Measurements from ENCODE around the gene SART1. TPM values are rescaled to one million over a fixed set of nuclear protein-coding genes. Genes with fewer than 3 reads are reported as not detected.

Gene SART1
- total RNA-seq, 1 donor, result 22.4 TPM

DNA sequence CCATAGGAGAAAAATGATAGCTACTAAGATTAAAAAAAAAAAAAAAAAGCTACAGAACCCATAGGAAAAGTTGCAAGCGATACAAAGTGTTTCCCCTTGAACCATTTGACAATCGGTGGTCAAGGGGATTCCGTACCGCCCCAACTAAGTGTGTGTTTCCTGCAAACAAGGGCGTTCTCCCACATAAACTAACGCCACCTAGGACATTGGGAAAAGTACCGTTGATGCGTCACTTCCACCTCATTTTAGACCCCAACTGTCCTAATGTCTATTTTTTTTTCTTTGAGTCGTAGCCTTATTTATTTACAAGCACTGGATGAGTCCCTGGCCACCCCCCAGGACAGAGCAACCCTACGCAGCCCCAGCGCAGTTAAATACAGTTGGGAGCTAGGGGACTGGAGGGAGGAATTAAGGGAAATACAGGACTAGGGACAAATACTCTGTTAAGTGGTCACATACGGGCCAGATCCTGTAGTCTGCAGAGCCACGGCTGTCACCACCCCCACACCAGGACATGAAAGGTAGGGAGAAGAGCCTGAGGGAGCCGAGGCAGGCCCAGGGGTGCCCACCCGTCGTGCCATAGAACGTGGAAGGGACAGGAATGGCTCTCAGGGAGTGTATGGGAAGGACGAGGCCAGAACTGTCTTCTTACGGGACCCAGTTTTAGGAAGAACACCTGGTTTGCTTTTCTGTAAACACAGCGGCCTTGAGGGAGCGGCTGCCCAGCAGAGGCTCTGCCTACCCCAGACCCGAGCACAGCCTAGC lies 21.5 kb downstream of the SART1 start:
- H3K4me1 ChIP-seq (ENCODE audit: insufficient read depth, low read length), result no peaks in the 10 kb centered on the region
- H3K27ac ChIP-seq (ENCODE audit: low read depth, low read length), result no peak overlapping the region
- H2AFZ ChIP-seq (ENCODE audit: low read length), result no peak overlapping the region

DNA sequence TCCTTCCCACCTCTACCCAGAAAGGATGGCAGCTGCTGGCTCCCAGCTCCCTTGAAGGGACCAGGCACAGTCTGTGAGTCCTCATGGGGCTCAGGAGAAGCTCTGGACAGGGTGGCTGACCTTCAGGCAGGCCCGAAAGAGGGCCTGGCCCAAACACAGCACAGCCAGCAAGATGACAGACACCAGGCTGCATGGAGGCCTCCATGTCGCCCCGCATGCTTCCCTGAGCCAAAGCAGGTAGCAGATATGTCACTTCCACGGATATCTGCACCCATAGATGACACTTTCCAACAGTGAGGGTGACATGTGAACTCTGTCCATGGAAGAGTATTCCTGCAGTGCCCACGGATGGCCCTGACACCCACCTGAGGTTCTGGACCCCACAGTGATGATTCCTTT lies 22.1 kb downstream of the SART1 start:
- Histone ChIP-seq H3K79me2 (ENCODE audit: insufficient read depth, low read length) (no peaks in the 10 kb centered on the region), H3K4me3 (ENCODE audit: insufficient read depth, low read length) (no peak overlapping the region), H3K4me1 (ENCODE audit: insufficient read depth, low read length) (no peaks in the 10 kb centered on the region), H3K27ac (ENCODE audit: low read depth, low read length) (no peak overlapping the region), H4K20me1 (ENCODE audit: insufficient read depth, low read length) (no peaks in the 10 kb centered on the region), H2AFZ (ENCODE audit: low read length) (no peak overlapping the region), H3K36me3 (ENCODE audit: insufficient read depth, low read length) (peaks cover 13% of the 10 kb centered on the region), H3K4me2 (ENCODE audit: insufficient read depth, low read length) (no peak overlapping the region), H3K27me3 (ENCODE audit: insufficient read depth, low read length) (no peaks in the 10 kb centered on the region), H3K9me3 (ENCODE audit: low read depth, low read length) (no peaks in the 10 kb centered on the region)
- DNase-seq (ENCODE audit: insufficient read length, low spot score, missing footprints), result peak; percentile 25
- TF ChIP-seq, protein P1, sequence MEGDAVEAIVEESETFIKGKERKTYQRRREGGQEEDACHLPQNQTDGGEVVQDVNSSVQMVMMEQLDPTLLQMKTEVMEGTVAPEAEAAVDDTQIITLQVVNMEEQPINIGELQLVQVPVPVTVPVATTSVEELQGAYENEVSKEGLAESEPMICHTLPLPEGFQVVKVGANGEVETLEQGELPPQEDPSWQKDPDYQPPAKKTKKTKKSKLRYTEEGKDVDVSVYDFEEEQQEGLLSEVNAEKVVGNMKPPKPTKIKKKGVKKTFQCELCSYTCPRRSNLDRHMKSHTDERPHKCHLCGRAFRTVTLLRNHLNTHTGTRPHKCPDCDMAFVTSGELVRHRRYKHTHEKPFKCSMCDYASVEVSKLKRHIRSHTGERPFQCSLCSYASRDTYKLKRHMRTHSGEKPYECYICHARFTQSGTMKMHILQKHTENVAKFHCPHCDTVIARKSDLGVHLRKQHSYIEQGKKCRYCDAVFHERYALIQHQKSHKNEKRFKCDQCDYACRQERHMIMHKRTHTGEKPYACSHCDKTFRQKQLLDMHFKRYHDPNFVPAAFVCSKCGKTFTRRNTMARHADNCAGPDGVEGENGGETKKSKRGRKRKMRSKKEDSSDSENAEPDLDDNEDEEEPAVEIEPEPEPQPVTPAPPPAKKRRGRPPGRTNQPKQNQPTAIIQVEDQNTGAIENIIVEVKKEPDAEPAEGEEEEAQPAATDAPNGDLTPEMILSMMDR (IDR thresholded peaks at IDR 0.05; ENCODE audit: extremely low read depth, low read depth, low read length), result no peak

More for the DNA sequence above, 21.5 kb downstream of the SART1 start:
- Histone ChIP-seq H3K9me3 (ENCODE audit: low read depth, low read length) (no peaks in the 10 kb centered on the region), H3K4me2 (ENCODE audit: insufficient read depth, low read length) (no peak overlapping the region), H3K27me3 (ENCODE audit: insufficient read depth, low read length) (no peaks in the 10 kb centered on the region), H3K36me3 (ENCODE audit: insufficient read depth, low read length) (peaks cover 18% of the 10 kb centered on the region), H3K4me3 (ENCODE audit: insufficient read depth, low read length) (no peak overlapping the region), H4K20me1 (ENCODE audit: insufficient read depth, low read length) (no peaks in the 10 kb centered on the region), H3K79me2 (ENCODE audit: insufficient read depth, low read length) (no peaks in the 10 kb centered on the region)
- peak; percentile 56 for DNase-seq (ENCODE audit: insufficient read length, low spot score, missing footprints)
- TF ChIP-seq, protein P1 (IDR thresholded peaks at IDR 0.05; ENCODE audit: extremely low read depth, low read depth, low read length), result no peak

GRCh38 chr11:65987336-65987735 lies 25.8 kb downstream of the SART1 start:
- H3K9me3 ChIP-seq (ENCODE audit: low read depth, low read length), result no peaks in the 10 kb centered on the region
- TF ChIP-seq, protein P1 (IDR thresholded peaks at IDR 0.05; ENCODE audit: extremely low read depth, low read depth, low read length), result no peak
- no peaks in the 10 kb centered on the region for H3K79me2 ChIP-seq (ENCODE audit: insufficient read depth, low read length)
- peak; percentile 22 for DNase-seq (ENCODE audit: insufficient read length, low spot score, missing footprints)
- no peaks in the 10 kb centered on the region for H3K27me3 ChIP-seq (ENCODE audit: insufficient read depth, low read length)
- H4K20me1 ChIP-seq (ENCODE audit: insufficient read depth, low read length), result no peaks in the 10 kb centered on the region
- H3K27ac ChIP-seq (ENCODE audit: low read depth, low read length), result no peak overlapping the region
- no peak overlapping the region for H3K4me3 ChIP-seq (ENCODE audit: insufficient read depth, low read length)
- no peaks in the 10 kb centered on the region for H3K4me1 ChIP-seq (ENCODE audit: insufficient read depth, low read length)
- H2AFZ ChIP-seq (ENCODE audit: low read length), result no peak overlapping the region
- H3K36me3 ChIP-seq (ENCODE audit: insufficient read depth, low read length), result no peaks in the 10 kb centered on the region
- H3K4me2 ChIP-seq (ENCODE audit: insufficient read depth, low read length), result no peak overlapping the region

- H2AFZ ChIP-seq (ENCODE audit: low read length), result no peak overlapping the region
- H3K36me3 ChIP-seq (ENCODE audit: insufficient read depth, low read length), result no peaks in the 10 kb centered on the region
- H3K4me3 ChIP-seq (ENCODE audit: insufficient read depth, low read length), result no peak overlapping the region
- TF ChIP-seq, protein P1 (IDR thresholded peaks at IDR 0.05; ENCODE audit: extremely low read depth, low read depth, low read length), result peak; percentile 99
- H4K20me1 ChIP-seq (ENCODE audit: insufficient read depth, low read length), result no peaks in the 10 kb centered on the region
- H3K9me3 ChIP-seq (ENCODE audit: low read depth, low read length), result no peaks in the 10 kb centered on the region
- DNase-seq (ENCODE audit: insufficient read length, low spot score, missing footprints), result peak; percentile 97
- H3K27ac ChIP-seq (ENCODE audit: low read depth, low read length), result no peak overlapping the region
- H3K4me2 ChIP-seq (ENCODE audit: insufficient read depth, low read length), result no peak overlapping the region
- H3K4me1 ChIP-seq (ENCODE audit: insufficient read depth, low read length), result no peaks in the 10 kb centered on the region
- no peaks in the 10 kb centered on the region for H3K79me2 ChIP-seq (ENCODE audit: insufficient read depth, low read length)
- no peaks in the 10 kb centered on the region for H3K27me3 ChIP-seq (ENCODE audit: insufficient read depth, low read length)
Observed at GRCh38 chr11:65988791-65989592, 27.5 kb downstream of the SART1 start.
